Nephron (organoid): ENCODE results near the gene CA12.

ENCODE experiments used
- H3K27ac Mint-ChIP-seq, 3 experiments: 2 replicates each; pipeline ENCODE4 v1.8.0; 2020; ENCODE audit warnings: mixed read lengths in 3 of 3, mild to moderate bottlenecking in 2 of 3, moderate library complexity in 1 of 3
- H3K27me3 Mint-ChIP-seq: 2 replicates; pipeline ENCODE4 v1.8.0; 2021; ENCODE audit warnings: low read depth, mild to moderate bottlenecking, moderate library complexity, mixed read lengths
- H3K36me3 Mint-ChIP-seq: 2 replicates; pipeline ENCODE4 v1.8.0; 2020; ENCODE audit warnings: low read depth, mixed read lengths
- H3K4me1 Mint-ChIP-seq: 2 replicates; pipeline ENCODE4 v1.8.0; 2020; ENCODE audit warnings: mixed read lengths
- H3K4me3 Mint-ChIP-seq, 3 experiments: 2 replicates each; pipeline ENCODE4 v1.8.0; 2020; ENCODE audit warnings: mild to moderate bottlenecking in 3 of 3, mixed read lengths in 3 of 3, moderate library complexity in 2 of 3
- H3K9me3 Mint-ChIP-seq: 2 replicates; pipeline ENCODE4 v1.8.0; 2020; ENCODE audit warnings: mixed read lengths
- CTCF ChIP-seq, 3 experiments: fragments of 200-600 bp; sonication (generic); IDR thresholded peaks; one replicate each; pipeline ENCODE4 v1.5.0; 2021; ENCODE audit warnings: antibody characterized with exemption in 3 of 3; ENCODE audit not compliant: unreplicated experiment in 3 of 3

The CA12 gene

GRCh38 chr15:63288342-63288741, 93.3 kb downstream of the CA12 start:
- Mint-ChIP-seq H3K36me3 (peaks cover 9% of the 10 kb centered on the region), H3K27me3 (no peaks in the 10 kb centered on the region), H3K4me1 (peaks cover 4% of the 10 kb centered on the region), H3K27ac (no peak overlapping the region), H3K4me3 (no peak overlapping the region), H3K9me3 (no peaks in the 10 kb centered on the region)
- TF ChIP-seq CTCF (IDR thresholded peaks at IDR 0.05; ENCODE audit: unreplicated experiment in 3 of 3): no peak

GRCh38 chr15:63287109-63287508, 94.5 kb downstream of the CA12 start:
- H3K4me3 Mint-ChIP-seq: no peak overlapping the region
- peaks cover 4% of the 10 kb centered on the region for H3K4me1 Mint-ChIP-seq
- H3K27me3 Mint-ChIP-seq: no peaks in the 10 kb centered on the region
- no peaks in the 10 kb centered on the region for H3K9me3 Mint-ChIP-seq
- no peak for TF ChIP-seq CTCF (IDR thresholded peaks at IDR 0.05; ENCODE audit: unreplicated experiment in 3 of 3)
- H3K27ac Mint-ChIP-seq: no peak overlapping the region
- H3K36me3 Mint-ChIP-seq: peaks cover 9% of the 10 kb centered on the region

- Mint-ChIP-seq H3K27me3 (no peaks in the 10 kb centered on the region), H3K27ac (no peak overlapping the region), H3K9me3 (no peaks in the 10 kb centered on the region), H3K4me3 (no peak overlapping the region), H3K36me3 (peaks cover 8% of the 10 kb centered on the region), H3K4me1 (peaks cover 4% of the 10 kb centered on the region)
- TF ChIP-seq CTCF (IDR thresholded peaks at IDR 0.05; ENCODE audit: unreplicated experiment in 3 of 3): no peak
These were observed 97.3 kb downstream of the CA12 start for GRCh38 chr15:63284335-63284734.

DNA sequence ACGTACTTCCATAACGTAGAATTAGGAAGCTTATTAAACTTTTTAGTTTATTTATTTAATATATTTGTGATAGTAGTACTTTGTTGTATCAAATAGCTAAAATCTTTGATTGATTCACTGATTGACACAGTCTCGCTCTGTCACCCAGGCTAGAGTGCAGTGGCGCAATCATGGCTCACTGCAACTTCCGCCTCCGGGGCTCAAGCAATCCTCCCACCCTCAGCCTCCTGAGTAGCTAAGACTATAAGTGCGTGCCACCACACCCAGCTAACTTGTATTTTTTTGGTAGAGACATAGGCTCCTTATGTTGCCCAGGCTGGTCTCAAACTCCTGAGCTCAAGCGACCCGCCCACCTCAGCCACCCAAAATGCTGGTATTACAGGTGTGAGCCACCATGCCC, 98.5 kb downstream of the CA12 start:
- Mint-ChIP-seq H3K27me3 (no peaks in the 10 kb centered on the region), H3K27ac (no peak overlapping the region), H3K9me3 (no peaks in the 10 kb centered on the region), H3K36me3 (peaks cover 8% of the 10 kb centered on the region), H3K4me1 (no peaks in the 10 kb centered on the region), H3K4me3 (no peak overlapping the region)
- no peak for TF ChIP-seq CTCF (IDR thresholded peaks at IDR 0.05; ENCODE audit: unreplicated experiment in 3 of 3)

DNA sequence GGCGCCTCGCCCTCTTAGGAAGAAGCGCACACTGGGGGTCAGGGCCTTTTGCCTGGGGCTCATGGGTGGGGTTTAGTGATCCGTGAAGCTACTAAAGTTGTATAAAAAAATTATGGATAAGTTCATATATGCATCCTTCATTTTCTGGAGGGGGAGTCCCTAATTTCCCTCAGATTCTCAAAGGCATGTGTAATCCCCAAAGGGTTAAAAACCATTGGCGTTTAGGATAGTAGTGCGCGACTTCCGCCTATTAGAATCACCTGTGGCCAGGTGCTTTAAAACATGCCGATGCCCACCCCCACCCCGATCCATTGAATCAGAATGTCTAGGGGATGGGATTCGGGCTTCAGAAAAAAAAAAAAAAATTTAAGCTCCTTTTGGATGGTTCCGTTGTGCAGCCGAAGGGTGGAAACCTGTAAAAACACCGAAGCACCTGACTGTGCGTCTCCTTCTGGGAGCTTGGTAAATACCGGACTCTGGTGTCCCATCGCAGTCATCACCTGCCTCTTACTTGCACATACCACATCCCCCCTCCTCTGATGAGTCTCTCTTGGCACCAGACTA, 103.7 kb downstream of the CA12 start:
- Mint-ChIP-seq H3K27me3 (no peaks in the 10 kb centered on the region), H3K4me1 (peaks cover 14% of the 10 kb centered on the region), H3K27ac (peak overlapping the region; percentile 64 to 85 (median 68)), H3K36me3 (peaks cover 8% of the 10 kb centered on the region), H3K9me3 (no peaks in the 10 kb centered on the region), H3K4me3 (peak overlapping the region; percentile 83 to 91 (median 88))
- TF ChIP-seq CTCF (IDR thresholded peaks at IDR 0.05; ENCODE audit: unreplicated experiment in 3 of 3): no peak
